Measurements from ENCODE around the gene TMEM169.

DNA sequence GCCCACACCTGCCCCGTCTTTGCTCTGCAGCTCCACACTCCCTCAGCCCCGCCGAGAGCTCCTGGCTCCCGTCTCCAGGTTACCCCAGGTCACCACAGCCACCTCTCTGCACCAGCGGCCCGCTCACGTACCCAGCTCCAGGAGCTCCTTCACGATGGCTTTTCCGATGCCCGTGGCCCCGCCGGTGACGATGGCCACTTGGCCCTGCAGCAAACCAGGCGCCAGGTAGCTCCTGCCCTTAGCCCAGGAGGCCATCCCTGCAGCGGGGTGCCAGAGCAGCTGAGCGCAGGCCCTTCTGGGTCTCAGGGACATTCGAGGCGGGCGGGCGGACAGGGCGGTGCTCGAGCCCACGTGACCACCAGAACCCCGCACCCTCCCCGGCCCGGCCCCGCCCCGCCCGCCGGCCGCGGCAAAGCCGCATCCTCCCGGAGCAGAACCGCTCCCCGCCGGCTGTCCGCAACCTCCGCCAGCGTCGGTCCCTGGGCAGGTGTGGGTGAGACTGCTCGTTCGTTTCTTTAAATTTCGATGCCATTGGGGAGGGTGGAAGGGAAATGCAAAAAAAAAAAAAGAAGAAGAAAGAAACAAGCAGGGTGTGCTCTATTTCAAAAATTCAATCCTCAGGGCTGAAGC, at the start of gene TMEM169, which contains the start of gene PECR:
- TF ChIP-seq, protein P1, sequence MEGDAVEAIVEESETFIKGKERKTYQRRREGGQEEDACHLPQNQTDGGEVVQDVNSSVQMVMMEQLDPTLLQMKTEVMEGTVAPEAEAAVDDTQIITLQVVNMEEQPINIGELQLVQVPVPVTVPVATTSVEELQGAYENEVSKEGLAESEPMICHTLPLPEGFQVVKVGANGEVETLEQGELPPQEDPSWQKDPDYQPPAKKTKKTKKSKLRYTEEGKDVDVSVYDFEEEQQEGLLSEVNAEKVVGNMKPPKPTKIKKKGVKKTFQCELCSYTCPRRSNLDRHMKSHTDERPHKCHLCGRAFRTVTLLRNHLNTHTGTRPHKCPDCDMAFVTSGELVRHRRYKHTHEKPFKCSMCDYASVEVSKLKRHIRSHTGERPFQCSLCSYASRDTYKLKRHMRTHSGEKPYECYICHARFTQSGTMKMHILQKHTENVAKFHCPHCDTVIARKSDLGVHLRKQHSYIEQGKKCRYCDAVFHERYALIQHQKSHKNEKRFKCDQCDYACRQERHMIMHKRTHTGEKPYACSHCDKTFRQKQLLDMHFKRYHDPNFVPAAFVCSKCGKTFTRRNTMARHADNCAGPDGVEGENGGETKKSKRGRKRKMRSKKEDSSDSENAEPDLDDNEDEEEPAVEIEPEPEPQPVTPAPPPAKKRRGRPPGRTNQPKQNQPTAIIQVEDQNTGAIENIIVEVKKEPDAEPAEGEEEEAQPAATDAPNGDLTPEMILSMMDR (IDR thresholded peaks at IDR 0.05; ENCODE audit: low read depth, low read length): no peak
- no peak for TF ChIP-seq POLR2A (IDR thresholded peaks at IDR 0.05; ENCODE audit: extremely low read depth, insufficient read length)
- TF ChIP-seq, protein P2, sequence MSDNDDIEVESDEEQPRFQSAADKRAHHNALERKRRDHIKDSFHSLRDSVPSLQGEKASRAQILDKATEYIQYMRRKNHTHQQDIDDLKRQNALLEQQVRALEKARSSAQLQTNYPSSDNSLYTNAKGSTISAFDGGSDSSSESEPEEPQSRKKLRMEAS (IDR thresholded peaks at IDR 0.05; ENCODE audit: low read depth, low read length): no peak
- no peak for TF ChIP-seq MYC (IDR thresholded peaks at IDR 0.05; ENCODE audit: low read depth, low read length)
